ENCODE results near the gene CARD9.

GRCh38 chr9:136368190-136368589, 5.3 kb downstream of the CARD9 start:
- TF ChIP-seq CTCF (IDR thresholded peaks at IDR 0.05) (no peak), POLR2A (IDR thresholded peaks at IDR 0.05) (no peak), EP300 (IDR thresholded peaks at IDR 0.05; ENCODE audit: low read depth) (no peak)

Data from transverse colon (tissue), 3 donors.